Endothelial cell of umbilical vein (primary cell): ENCODE measurements around the gene TMEM150C. TPM values are rescaled to one million over a fixed set of nuclear protein-coding genes. Genes with fewer than 3 reads are reported as not detected.

Experiments
- BruUV-seq: library from RNA; stranded (reverse); fragments of 400-500 nt; replicated peaks from 2 replicates; lab custom pipeline; 2021; lab: Mats Ljungman, UMichigan
- CTCF ChIA-PET: fragments of 300-600, 350-600 bp; sonication (Branson Sonifier 250); formaldehyde crosslinking; loops from one replicate; lab custom pipeline; 2021; ENCODE audit warnings: antibody characterized with exemption, inconsistent platforms; lab: Charles Lee
- POLR2A ChIA-PET: fragments of 300-600, 350-600 bp; sonication (Branson Sonifier 250); formaldehyde crosslinking; loops from one replicate; lab custom pipeline; 2021; ENCODE audit warnings: antibody characterized with exemption, inconsistent platforms; lab: Charles Lee
- DNase-seq: peaks from one replicate; pipeline ENCODE4 v3.0.0-alpha.2; 2011; ENCODE audit warnings: low read depth, low spot score
- FAIRE-seq: peaks from 2 replicates; lab custom pipeline; 2011; peaks lifted over from hg19 to GRCh38; lab: Jason Lieb, UNC
- H2AFZ ChIP-seq: 2 replicates; pipeline ENCODE4 v1.6.0; 2012; ENCODE audit warnings: low read depth, low read length, control low read depth, inconsistent platforms
- H3K27ac ChIP-seq: 2 replicates; pipeline ENCODE4 v1.5.1; 2011; ENCODE audit warnings: low read depth, mild to moderate bottlenecking, control low read depth, low read length, moderate library complexity; ENCODE audit not compliant: insufficient read depth
- H3K27me3 ChIP-seq, 2 experiments: 2 replicates each; pipeline versions ENCODE4 v1.6.0 to v1.6.1; 2011; ENCODE audit warnings: low read length in 2 of 2, mixed read lengths in 1 of 2; ENCODE audit not compliant: control insufficient read depth in 2 of 2, insufficient read depth in 2 of 2
- H3K36me3 ChIP-seq, 2 experiments: 2 replicates in 1 of 2; 3 replicates in 1 of 2; pipeline ENCODE4 v1.5.1; 2011; ENCODE audit warnings: low read length in 2 of 2, mild to moderate bottlenecking in 1 of 2, moderate library complexity in 1 of 2; ENCODE audit not compliant: control insufficient read depth in 2 of 2, insufficient read depth in 2 of 2; ENCODE audit errors: extremely low read depth in 1 of 2
- H3K4me1 ChIP-seq: 3 replicates; pipeline ENCODE4 v1.5.1; 2011; ENCODE audit warnings: mild to moderate bottlenecking, low read length; ENCODE audit not compliant: control insufficient read depth, insufficient read depth; ENCODE audit errors: extremely low read depth
- H3K4me2 ChIP-seq: 2 replicates; pipeline ENCODE4 v1.6.1; 2011; ENCODE audit warnings: low read length, control low read depth, mixed read lengths; ENCODE audit not compliant: insufficient read depth
- H3K4me3 ChIP-seq, 3 experiments: fragments of 200-600 bp in 1 of 3; sonication (generic), shearing (Covaris generic) in 1 of 3; replicated peaks in 1 of 3; 2 replicates each; pipeline ENCODE4 v1.5.1; 2011 to 2016; ENCODE audit warnings: control low read depth in 3 of 3, low read length in 3 of 3, mild to moderate bottlenecking in 2 of 3, inconsistent platforms in 1 of 3, low read depth in 1 of 3, moderate library complexity in 1 of 3; ENCODE audit not compliant: insufficient read depth in 1 of 3
- H3K79me2 ChIP-seq: 2 replicates; pipeline ENCODE4 v1.6.0; 2012; ENCODE audit warnings: low read length, inconsistent platforms; ENCODE audit not compliant: control insufficient read depth, insufficient read depth
- H3K9ac ChIP-seq: replicated peaks from 2 replicates; pipeline ENCODE3; 2011; ENCODE audit warnings: low read length, control low read depth; ENCODE audit not compliant: insufficient read depth; ENCODE audit errors: extremely low read depth
- H3K9me1 ChIP-seq: replicated peaks from 3 replicates; pipeline ENCODE4 v1.6.0; 2011; ENCODE audit warnings: mild to moderate bottlenecking, low read length; ENCODE audit not compliant: control insufficient read depth, insufficient read depth; ENCODE audit errors: extremely low read depth
- H3K9me3 ChIP-seq: replicated peaks from 2 replicates; pipeline ENCODE4 v1.5.1; 2012; ENCODE audit warnings: low read length, inconsistent platforms; ENCODE audit not compliant: control insufficient read depth, insufficient read depth
- H4K20me1 ChIP-seq: replicated peaks from 2 replicates; pipeline ENCODE3; 2011; ENCODE audit warnings: mild to moderate bottlenecking, low read length; ENCODE audit not compliant: control insufficient read depth, insufficient read depth; ENCODE audit errors: extremely low read depth
- FOS ChIP-seq: IDR thresholded peaks from 2 replicates; pipeline ENCODE4 v1.6.1; 2011; ENCODE audit warnings: mild to moderate bottlenecking, low read length, moderate library complexity, borderline replicate concordance; ENCODE audit not compliant: insufficient read depth
- GATA2 ChIP-seq: IDR thresholded peaks from 2 replicates; pipeline ENCODE4 v1.7.0; 2011; ENCODE audit warnings: low read depth, mild to moderate bottlenecking, moderate library complexity, mixed read lengths, low read length; ENCODE audit not compliant: insufficient read length, insufficient read depth
- MAX ChIP-seq: IDR thresholded peaks from 2 replicates; pipeline ENCODE4 v1.6.1; 2011; ENCODE audit not compliant: insufficient read depth, insufficient read length
- POLR2AphosphoS5 ChIP-seq: IDR thresholded peaks from 2 replicates; pipeline ENCODE4 v1.6.1; 2012; ENCODE audit warnings: low read depth, mild to moderate bottlenecking, control low read depth, low read length, moderate library complexity; ENCODE audit not compliant: insufficient read depth
- dilution Hi-C: fragments of 300-500 bp; cut with MboI; formaldehyde crosslinking; loops from one replicate; pipeline ENCODE4 v1.15.0; 2019; ENCODE audit warnings: low sequenced_read_pairs; ENCODE audit not compliant: extremely low pct_ligation_motif_present
- intact Hi-C: fragments of 100-400 bp; cut with micrococcal nuclease; formaldehyde crosslinking; loops from one replicate; pipeline ENCODE4 v1.10.0; 2022
- polyA plus RNA-seq, 4 experiments: library from polyadenylated mRNA; depleted of rRNA in 3 of 4; stranded (reverse) in 3 of 4; unstranded in 1 of 4; fragments of >200 nt; gene quantifications; 2 replicates each; pipeline versions ENCODE4 v1.2.1 to v1.2.3, GENCODE V29; 2011 to 2012; ENCODE audit warnings: missing spikeins in 1 of 4
- total RNA-seq: library from RNA; stranded (reverse); gene quantifications from 2 replicates; pipeline ENCODE4 v1.2.3, GENCODE V29; 2021
- TF ChIP-seq, protein P1 (sequence below), 2 donors: IDR thresholded peaks; 1 replicate in 1 of 2; 2 replicates in 1 of 2; pipeline ENCODE4 v1.5.1; 2011; ENCODE audit warnings: low read length in 2 of 2, mild to moderate bottlenecking in 2 of 2, moderate library complexity in 2 of 2, control low read depth in 1 of 2, inconsistent platforms in 1 of 2, low read depth in 1 of 2; ENCODE audit not compliant: insufficient read depth in 1 of 2; ENCODE audit errors: extremely low read depth in 1 of 2

TMEM150C gene
- total and polyA plus RNA-seq, 2 donors (not counting 3 experiments of a cell fraction or from before 2014, with no cell fraction given) = 4.1 to 6.6 TPM

DNA sequence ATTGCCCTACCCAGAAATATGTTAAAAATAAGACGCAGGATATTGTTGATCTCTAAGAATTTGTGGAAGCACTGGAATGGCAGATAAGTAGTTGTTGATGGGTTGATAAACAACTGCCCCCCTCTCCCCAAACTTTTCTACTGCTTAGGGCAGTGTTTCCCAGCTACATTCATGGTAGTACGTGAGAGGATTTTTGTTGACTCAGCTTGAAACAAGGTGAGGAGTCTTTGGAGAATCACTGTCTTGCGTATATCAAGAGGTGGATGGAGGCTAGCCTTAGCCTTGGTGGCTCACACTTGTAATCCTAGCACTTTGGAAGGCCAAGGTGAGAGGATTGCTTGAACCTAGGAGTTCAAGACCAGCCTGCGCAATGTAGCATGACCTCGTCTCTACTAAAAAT, 125.7 kb downstream of the TMEM150C start:
- Histone ChIP-seq H3K79me2 (peaks cover 95% of the 10 kb centered on the region), H3K4me3 (no peak overlapping the region), H3K9me3 (no peaks in the 10 kb centered on the region), H2AFZ (no peak overlapping the region), H3K9me1 (peaks cover 3% of the 10 kb centered on the region), H3K27ac (no peak overlapping the region), H3K27me3 (no peaks in the 10 kb centered on the region), H3K36me3 (no peaks in the 10 kb centered on the region), H3K4me2 (no peak overlapping the region), H3K4me1 (peaks cover 7% of the 10 kb centered on the region), H3K9ac (no peak overlapping the region), H4K20me1 (peaks cover 4% of the 10 kb centered on the region)
- no peak for TF ChIP-seq MAX
- ChIA-PET POLR2A (no interaction called here), CTCF (interaction anchor here (1.1 kb wide), 1 partner anchor 303 kb away, joined by 3 read pairs; no protein-coding TSS in a partner anchor)
- intact Hi-C loops = no loop called here
- dilution Hi-C loops = no loop called here
- DNase-seq (no peak), FAIRE-seq (no peak)
- BruUV-seq = no TSS peak

DNA sequence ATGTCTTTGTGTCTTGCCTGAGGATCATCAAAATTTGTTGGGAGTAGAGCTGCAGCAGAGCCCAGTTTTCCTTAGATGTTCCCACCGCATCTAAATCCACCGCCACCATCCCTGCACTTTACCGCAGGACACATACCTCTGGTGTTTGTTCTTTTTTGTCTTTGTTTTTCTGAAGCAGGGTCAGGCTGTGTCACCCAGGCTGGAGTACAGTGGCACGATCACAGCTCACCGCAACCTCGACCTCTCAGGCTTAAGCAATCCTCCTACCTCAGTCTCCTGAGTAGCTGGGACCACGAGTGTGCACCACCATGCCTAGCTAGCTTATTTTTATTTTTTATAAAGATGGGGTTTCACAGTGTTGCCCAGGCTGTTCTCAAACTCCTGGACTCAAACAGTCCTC, 126.8 kb downstream of the TMEM150C start:
- no peak for FAIRE-seq
- Histone ChIP-seq H3K9me1 (peaks cover 3% of the 10 kb centered on the region), H3K4me3 (no peak overlapping the region), H2AFZ (no peak overlapping the region), H3K9ac (no peak overlapping the region), H3K79me2 (peaks cover 89% of the 10 kb centered on the region), H3K27ac (no peak overlapping the region), H4K20me1 (peaks cover 4% of the 10 kb centered on the region), H3K27me3 (no peaks in the 10 kb centered on the region), H3K4me2 (no peak overlapping the region), H3K4me1 (peaks cover 7% of the 10 kb centered on the region), H3K36me3 (no peaks in the 10 kb centered on the region), H3K9me3 (no peaks in the 10 kb centered on the region)
- ChIA-PET CTCF (interaction anchor here (0.8 to 1.1 kb wide), 2 partner anchors 13 to 304 kb away, joined by 3 read pairs; no protein-coding TSS in a partner anchor), POLR2A (no interaction called here)
- BruUV-seq = no TSS peak
- dilution Hi-C loops (no loop called here), intact Hi-C loops (loop anchor here (5.0 kb wide), 1 partner anchor 577 kb away; the partner anchor contains the start of gene LIN54)
- TF ChIP-seq FOS (no peak), POLR2AphosphoS5 (no peak), GATA2 (no peak)
- TF ChIP-seq, protein P1, sequence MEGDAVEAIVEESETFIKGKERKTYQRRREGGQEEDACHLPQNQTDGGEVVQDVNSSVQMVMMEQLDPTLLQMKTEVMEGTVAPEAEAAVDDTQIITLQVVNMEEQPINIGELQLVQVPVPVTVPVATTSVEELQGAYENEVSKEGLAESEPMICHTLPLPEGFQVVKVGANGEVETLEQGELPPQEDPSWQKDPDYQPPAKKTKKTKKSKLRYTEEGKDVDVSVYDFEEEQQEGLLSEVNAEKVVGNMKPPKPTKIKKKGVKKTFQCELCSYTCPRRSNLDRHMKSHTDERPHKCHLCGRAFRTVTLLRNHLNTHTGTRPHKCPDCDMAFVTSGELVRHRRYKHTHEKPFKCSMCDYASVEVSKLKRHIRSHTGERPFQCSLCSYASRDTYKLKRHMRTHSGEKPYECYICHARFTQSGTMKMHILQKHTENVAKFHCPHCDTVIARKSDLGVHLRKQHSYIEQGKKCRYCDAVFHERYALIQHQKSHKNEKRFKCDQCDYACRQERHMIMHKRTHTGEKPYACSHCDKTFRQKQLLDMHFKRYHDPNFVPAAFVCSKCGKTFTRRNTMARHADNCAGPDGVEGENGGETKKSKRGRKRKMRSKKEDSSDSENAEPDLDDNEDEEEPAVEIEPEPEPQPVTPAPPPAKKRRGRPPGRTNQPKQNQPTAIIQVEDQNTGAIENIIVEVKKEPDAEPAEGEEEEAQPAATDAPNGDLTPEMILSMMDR (IDR thresholded peaks at IDR 0.05; ENCODE audit: extremely low read depth in 1 of 2, insufficient read depth in 1 of 2, low read depth in 1 of 2, low read length in 2 of 2) = no peak
- no peak for DNase-seq
